HepG2 (cell line): Measurements from ENCODE around the gene MAP3K7CL.

Source experiments
- ADNP ChIP-seq: sonication (generic); formaldehyde crosslinking; IDR thresholded peaks from 2 replicates; pipeline ENCODE4 v1.4.0; 2020; ENCODE audit warnings: missing genetic modification reagents
- SMAD1 ChIP-seq: sonication (generic); formaldehyde crosslinking; IDR thresholded peaks from 2 replicates; pipeline ENCODE4 v1.4.0; 2020; ENCODE audit warnings: missing genetic modification reagents, low read depth, mild to moderate bottlenecking, borderline replicate concordance
- ZNF558 ChIP-seq: sonication (generic); formaldehyde crosslinking; IDR thresholded peaks from 2 replicates; pipeline ENCODE4 v1.9.0; 2022; ENCODE audit warnings: mild to moderate bottlenecking, missing genetic modification reagents, borderline replicate concordance

- TF ChIP-seq ADNP (no peak), SMAD1 (CRISPR knock-in tag) (no peak), ZNF558 (no peak)
These were observed 34.0 kb upstream of the MAP3K7CL start for GRCh38 chr21:29096218-29097015.
